ENCODE results near the gene HSD3B7.

The HSD3B7 gene

GRCh38 chr16:30983289-30983889 lies 1.6 kb upstream of the HSD3B7 start:
- DNase-seq (ENCODE audit: insufficient read length, low spot score) (no peak), FAIRE-seq (no peak)
- TF ChIP-seq POLR2A (IDR thresholded peaks at IDR 0.05; ENCODE audit: low read depth, low read length) = no peak

GRCh38 chr16:30983898-30984610 lies 953 bp upstream of the HSD3B7 start:
- DNase-seq (ENCODE audit: insufficient read length, low spot score) (no peak), FAIRE-seq (no peak)
- TF ChIP-seq POLR2A (IDR thresholded peaks at IDR 0.05; ENCODE audit: low read depth, low read length) = no peak

- TF ChIP-seq POLR2A (IDR thresholded peaks at IDR 0.05; ENCODE audit: low read depth, low read length) = no peak
- FAIRE-seq (no peak), DNase-seq (ENCODE audit: insufficient read length, low spot score) (no peak)
Observed at GRCh38 chr16:30985401-30986128, 558 bp downstream of the HSD3B7 start.

- no peak for TF ChIP-seq POLR2A (IDR thresholded peaks at IDR 0.05; ENCODE audit: low read depth, low read length)
- DNase-seq (ENCODE audit: insufficient read length, low spot score) (no peak), FAIRE-seq (no peak)
Observed at GRCh38 chr16:30986129-30986991, 1.4 kb downstream of the HSD3B7 start.

GRCh38 chr16:30987581-30988190 lies 2.7 kb downstream of the HSD3B7 start:
- FAIRE-seq (no peak), DNase-seq (ENCODE audit: insufficient read length, low spot score) (no peak)
- no peak for TF ChIP-seq POLR2A (IDR thresholded peaks at IDR 0.05; ENCODE audit: low read depth, low read length)

- TF ChIP-seq POLR2A (IDR thresholded peaks at IDR 0.05; ENCODE audit: low read depth, low read length) = no peak
- DNase-seq (ENCODE audit: insufficient read length, low spot score) (no peak), FAIRE-seq (no peak)
Observed at GRCh38 chr16:30989469-30990047, 4.6 kb downstream of the HSD3B7 start.

GRCh38 chr16:30990105-30990504 lies 5.1 kb downstream of the HSD3B7 start:
- FAIRE-seq = no peak
- DNase-seq (ENCODE audit: insufficient read length, low spot score) = no peak
- TF ChIP-seq POLR2A (IDR thresholded peaks at IDR 0.05; ENCODE audit: low read depth, low read length) = no peak

- no peak for FAIRE-seq
- no peak for DNase-seq (ENCODE audit: insufficient read length, low spot score)
- TF ChIP-seq POLR2A (IDR thresholded peaks at IDR 0.05; ENCODE audit: low read depth, low read length) = no peak
Observed at GRCh38 chr16:30991052-30991451, 6.0 kb downstream of the HSD3B7 start.

- no peak for FAIRE-seq
- no peak for DNase-seq (ENCODE audit: insufficient read length, low spot score)
- TF ChIP-seq POLR2A (IDR thresholded peaks at IDR 0.05; ENCODE audit: low read depth, low read length) = no peak
Observed at GRCh38 chr16:30992276-30992780, 7.3 kb downstream of the HSD3B7 start.

- TF ChIP-seq POLR2A (IDR thresholded peaks at IDR 0.05; ENCODE audit: low read depth, low read length) = no peak
- DNase-seq (ENCODE audit: insufficient read length, low spot score) = no peak
- FAIRE-seq = no peak
Observed at GRCh38 chr16:30992931-30993816, 8.2 kb downstream of the HSD3B7 start.

GRCh38 chr16:30995927-30996323 lies 10.9 kb downstream of the HSD3B7 start:
- FAIRE-seq (no peak), DNase-seq (ENCODE audit: insufficient read length, low spot score) (no peak)
- TF ChIP-seq POLR2A (IDR thresholded peaks at IDR 0.05; ENCODE audit: low read depth, low read length) = no peak

Measured in H54 (cell line).